Stimulated activated CD8-positive, alpha-beta memory T cell treated with anti-CD3 and anti-CD28 coated beads, Interleukin-7, amount 100 ng/mL, for 48 hours (primary cell): ENCODE results near the gene LHPP.

Source experiments
- DNase-seq, 2 donors: peaks; one replicate each; pipeline ENCODE4 v3.0.0-alpha.2; 2020; ENCODE audit warnings: low read depth in 1 of 2; ENCODE audit errors: extremely low read depth in 1 of 2

The LHPP gene

GRCh38 chr10:124618470-124619073 lies 156.9 kb downstream of the LHPP start:
- DNase-seq, result no peak

GRCh38 chr10:124619195-124619594 lies 157.6 kb downstream of the LHPP start:
- no peak for DNase-seq

GRCh38 chr10:124619802-124620490 lies 158.3 kb downstream of the LHPP start:
- DNase-seq, result no peak

GRCh38 chr10:124621637-124622036 lies 160.0 kb downstream of the LHPP start:
- DNase-seq, result no peak

- DNase-seq, result no peak
Measured at GRCh38 chr10:124622158-124622557, 160.5 kb downstream of the LHPP start.

GRCh38 chr10:124622866-124623536 lies 161.4 kb downstream of the LHPP start:
- DNase-seq, result no peak

- no peak for DNase-seq
Measured at GRCh38 chr10:124624006-124624405, 162.4 kb downstream of the LHPP start.

- DNase-seq, result no peak
Measured at GRCh38 chr10:124624466-124624865, 162.8 kb downstream of the LHPP start.

GRCh38 chr10:124624895-124625294 lies 163.3 kb downstream of the LHPP start:
- DNase-seq, result no peak

- DNase-seq, result no peak
Measured at GRCh38 chr10:124625831-124626238, 164.2 kb downstream of the LHPP start.

GRCh38 chr10:124626759-124627380 lies 165.2 kb downstream of the LHPP start:
- DNase-seq, result peak; percentile 47 to 53

GRCh38 chr10:124627866-124628675 lies 166.4 kb downstream of the LHPP start:
- no peak for DNase-seq

- no peak for DNase-seq
Measured at GRCh38 chr10:124628676-124629021, 167.0 kb downstream of the LHPP start.

- no peak for DNase-seq
Measured at GRCh38 chr10:124629415-124629814, 167.8 kb downstream of the LHPP start.

GRCh38 chr10:124629842-124630241 lies 168.2 kb downstream of the LHPP start:
- DNase-seq, result no peak

- no peak for DNase-seq
Measured at GRCh38 chr10:124630551-124630950, 168.9 kb downstream of the LHPP start.

- no peak for DNase-seq
Measured at GRCh38 chr10:124632064-124632531, 170.5 kb downstream of the LHPP start.

GRCh38 chr10:124632566-124632965 lies 170.9 kb downstream of the LHPP start:
- no peak for DNase-seq

GRCh38 chr10:124636271-124636995 lies 174.8 kb downstream of the LHPP start:
- no peak for DNase-seq

- DNase-seq, result no peak
Measured at GRCh38 chr10:124637091-124637700, 175.6 kb downstream of the LHPP start.
